KOPT-K1 (cell line): ENCODE measurements around the gene MAGEB17.

Experiments
- H3K27ac ChIP-seq: fragments of 200-600 bp; sonication (generic); 2 replicates; pipeline ENCODE4 v1.5.1; 2016; ENCODE audit warnings: antibody characterized with exemption, mild to moderate bottlenecking, low read depth, low read length; ENCODE audit not compliant: poor library complexity, severe bottlenecking
- H3K36me3 ChIP-seq: fragments of 200-600 bp; sonication (generic); 2 replicates; pipeline ENCODE4 v1.5.1; 2017; ENCODE audit warnings: antibody characterized with exemption, mild to moderate bottlenecking, low read length, moderate library complexity; ENCODE audit not compliant: insufficient read depth
- H3K9me3 ChIP-seq: fragments of 200-600 bp; sonication (generic); 2 replicates; pipeline ENCODE4 v1.5.1; 2017; ENCODE audit warnings: antibody characterized with exemption, low read length, mild to moderate bottlenecking; ENCODE audit not compliant: insufficient read depth, poor library complexity, severe bottlenecking

The MAGEB17 gene

GRCh38 chrX:16167181-16167580 is at the start of gene MAGEB17:
Gene MAGEB17 (plus strand): TSS chrX:16167481. CDS start chrX:16170383, 2,902 bp downstream.
- Histone ChIP-seq H3K36me3 (no peaks in the 10 kb centered on the region), H3K9me3 (no peaks in the 10 kb centered on the region), H3K27ac (no peak within 1 kb of the TSS)

- no peaks in the 10 kb centered on the region for H3K36me3 ChIP-seq
- no peaks in the 10 kb centered on the region for H3K9me3 ChIP-seq
- no peak overlapping the region for H3K27ac ChIP-seq
Measured at GRCh38 chrX:16119353-16120220, 47.7 kb upstream of the MAGEB17 start.

GRCh38 chrX:16120431-16120830 is 46.9 kb upstream of the MAGEB17 start:
- H3K9me3 ChIP-seq: no peaks in the 10 kb centered on the region
- no peaks in the 10 kb centered on the region for H3K36me3 ChIP-seq
- H3K27ac ChIP-seq: no peak overlapping the region

GRCh38 chrX:16123222-16123786 is 44.0 kb upstream of the MAGEB17 start, which contains the start of gene GRPR:
Gene GRPR (plus strand): TSS chrX:16123565. CDS start chrX:16123954, 389 bp downstream.
- H3K36me3 ChIP-seq: no peaks in the 10 kb centered on the region
- H3K9me3 ChIP-seq: no peaks in the 10 kb centered on the region
- H3K27ac ChIP-seq: no peak within 1 kb of the TSS

- Histone ChIP-seq H3K27ac (no peak overlapping the region), H3K9me3 (no peaks in the 10 kb centered on the region), H3K36me3 (no peaks in the 10 kb centered on the region)
Measured at GRCh38 chrX:16124201-16124600, 43.1 kb upstream of the MAGEB17 start.

- no peak overlapping the region for H3K27ac ChIP-seq
- H3K36me3 ChIP-seq: no peaks in the 10 kb centered on the region
- H3K9me3 ChIP-seq: no peaks in the 10 kb centered on the region
Measured at GRCh38 chrX:16125520-16126149, 41.6 kb upstream of the MAGEB17 start.

- Histone ChIP-seq H3K27ac (no peak overlapping the region), H3K36me3 (no peaks in the 10 kb centered on the region), H3K9me3 (no peaks in the 10 kb centered on the region)
Measured at GRCh38 chrX:16130707-16131106, 36.6 kb upstream of the MAGEB17 start.

- Histone ChIP-seq H3K9me3 (no peaks in the 10 kb centered on the region), H3K27ac (no peak overlapping the region), H3K36me3 (no peaks in the 10 kb centered on the region)
Measured at GRCh38 chrX:16134936-16135335, 32.3 kb upstream of the MAGEB17 start.

GRCh38 chrX:16136080-16136479 is 31.2 kb upstream of the MAGEB17 start:
- H3K36me3 ChIP-seq: no peaks in the 10 kb centered on the region
- no peaks in the 10 kb centered on the region for H3K9me3 ChIP-seq
- H3K27ac ChIP-seq: no peak overlapping the region

- Histone ChIP-seq H3K9me3 (no peaks in the 10 kb centered on the region), H3K36me3 (no peaks in the 10 kb centered on the region), H3K27ac (no peak overlapping the region)
Measured at GRCh38 chrX:16137416-16138107, 29.7 kb upstream of the MAGEB17 start.

GRCh38 chrX:16138108-16138427 is 29.2 kb upstream of the MAGEB17 start:
- Histone ChIP-seq H3K36me3 (no peaks in the 10 kb centered on the region), H3K27ac (no peak overlapping the region), H3K9me3 (no peaks in the 10 kb centered on the region)

GRCh38 chrX:16140448-16140847 is 26.8 kb upstream of the MAGEB17 start:
- no peaks in the 10 kb centered on the region for H3K36me3 ChIP-seq
- no peaks in the 10 kb centered on the region for H3K9me3 ChIP-seq
- H3K27ac ChIP-seq: no peak overlapping the region

- H3K9me3 ChIP-seq: no peaks in the 10 kb centered on the region
- H3K36me3 ChIP-seq: no peaks in the 10 kb centered on the region
- no peak overlapping the region for H3K27ac ChIP-seq
Measured at GRCh38 chrX:16140983-16141382, 26.3 kb upstream of the MAGEB17 start.

GRCh38 chrX:16141422-16142245 is 25.6 kb upstream of the MAGEB17 start:
- Histone ChIP-seq H3K36me3 (no peaks in the 10 kb centered on the region), H3K9me3 (no peaks in the 10 kb centered on the region), H3K27ac (no peak overlapping the region)
